Gastrocnemius medialis (tissue), 4 donors: ENCODE measurements around the gene PTGS1.

Experiments used
- POLR2A ChIP-seq, 2 donors: fragments of 450-650 bp; IDR thresholded peaks; one replicate each; pipeline ENCODE4 v1.6.1; 2017; ENCODE audit warnings: antibody characterized with exemption in 2 of 2, mild to moderate bottlenecking in 2 of 2, moderate library complexity in 2 of 2
- TF ChIP-seq, protein P1 (sequence below), 5 experiments: fragments of 450-650 bp in 3 of 5; fragments of 200-600 bp in 2 of 5; sonication (generic) in 2 of 5; IDR thresholded peaks in 4 of 5; conservative IDR thresholded peaks in 1 of 5; 1 replicate in 4 of 5; 2 replicates in 1 of 5; pipeline ENCODE4 v1.5.1; 2016 to 2019; ENCODE audit warnings: antibody characterized with exemption in 5 of 5, mild to moderate bottlenecking in 3 of 5, moderate library complexity in 3 of 5

DNA sequence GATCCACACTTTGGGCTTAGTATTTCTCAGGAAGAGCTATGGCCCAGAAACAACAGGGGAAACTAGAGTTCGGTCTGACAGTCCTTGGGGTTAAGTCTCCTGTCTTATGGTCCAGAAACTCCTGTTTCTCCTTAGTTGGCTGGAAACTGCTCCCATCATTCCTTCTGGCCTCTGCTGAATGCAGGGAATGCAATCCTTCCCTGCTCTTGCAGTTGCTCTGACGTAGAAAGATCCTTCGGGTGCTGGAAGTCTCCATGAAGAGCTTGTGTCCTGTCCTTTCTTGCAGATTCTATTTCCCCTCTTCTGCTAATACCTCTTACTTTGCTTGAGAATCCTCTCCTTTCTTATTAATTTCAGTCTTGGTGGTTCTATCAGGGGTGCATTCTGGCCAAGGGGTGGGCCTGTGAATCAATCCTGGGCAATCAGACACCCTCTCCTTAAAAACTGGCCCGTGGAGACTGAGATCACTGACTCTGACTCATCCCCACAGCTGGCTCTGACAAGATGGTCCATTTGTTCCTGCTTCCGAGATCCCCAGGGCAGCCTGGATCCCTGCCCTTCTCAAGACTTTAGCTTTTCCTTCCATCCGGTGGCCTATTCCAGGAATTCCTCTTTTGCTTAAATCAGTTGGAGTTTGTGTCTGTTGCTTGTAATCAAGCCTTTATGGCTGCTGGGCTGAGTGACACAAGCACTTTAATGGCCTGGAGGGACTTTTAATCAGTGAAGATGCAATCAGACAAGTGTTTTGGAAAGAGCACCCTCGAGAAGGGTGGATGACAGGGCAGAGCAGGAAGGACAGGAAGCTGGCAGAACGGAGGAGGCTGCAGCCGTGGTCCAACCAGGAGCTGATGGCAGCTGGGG is 23.7 kb downstream of the PTGS1 start:
- TF ChIP-seq POLR2A (IDR thresholded peaks at IDR 0.05), result no peak
- TF ChIP-seq, protein P1, sequence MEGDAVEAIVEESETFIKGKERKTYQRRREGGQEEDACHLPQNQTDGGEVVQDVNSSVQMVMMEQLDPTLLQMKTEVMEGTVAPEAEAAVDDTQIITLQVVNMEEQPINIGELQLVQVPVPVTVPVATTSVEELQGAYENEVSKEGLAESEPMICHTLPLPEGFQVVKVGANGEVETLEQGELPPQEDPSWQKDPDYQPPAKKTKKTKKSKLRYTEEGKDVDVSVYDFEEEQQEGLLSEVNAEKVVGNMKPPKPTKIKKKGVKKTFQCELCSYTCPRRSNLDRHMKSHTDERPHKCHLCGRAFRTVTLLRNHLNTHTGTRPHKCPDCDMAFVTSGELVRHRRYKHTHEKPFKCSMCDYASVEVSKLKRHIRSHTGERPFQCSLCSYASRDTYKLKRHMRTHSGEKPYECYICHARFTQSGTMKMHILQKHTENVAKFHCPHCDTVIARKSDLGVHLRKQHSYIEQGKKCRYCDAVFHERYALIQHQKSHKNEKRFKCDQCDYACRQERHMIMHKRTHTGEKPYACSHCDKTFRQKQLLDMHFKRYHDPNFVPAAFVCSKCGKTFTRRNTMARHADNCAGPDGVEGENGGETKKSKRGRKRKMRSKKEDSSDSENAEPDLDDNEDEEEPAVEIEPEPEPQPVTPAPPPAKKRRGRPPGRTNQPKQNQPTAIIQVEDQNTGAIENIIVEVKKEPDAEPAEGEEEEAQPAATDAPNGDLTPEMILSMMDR (IDR thresholded peaks at IDR 0.05 in 4 of 5, conservative IDR thresholded peaks at IDR 0.05 in 1 of 5), result no peak
